ENCODE measurements around the gene SMIM5. TPM values are rescaled to one million over a fixed set of nuclear protein-coding genes. Genes with fewer than 3 reads are reported as not detected.

SMIM5 gene
- total RNA-seq, 1 experiment from 2014 or later = 0.09 TPM

DNA sequence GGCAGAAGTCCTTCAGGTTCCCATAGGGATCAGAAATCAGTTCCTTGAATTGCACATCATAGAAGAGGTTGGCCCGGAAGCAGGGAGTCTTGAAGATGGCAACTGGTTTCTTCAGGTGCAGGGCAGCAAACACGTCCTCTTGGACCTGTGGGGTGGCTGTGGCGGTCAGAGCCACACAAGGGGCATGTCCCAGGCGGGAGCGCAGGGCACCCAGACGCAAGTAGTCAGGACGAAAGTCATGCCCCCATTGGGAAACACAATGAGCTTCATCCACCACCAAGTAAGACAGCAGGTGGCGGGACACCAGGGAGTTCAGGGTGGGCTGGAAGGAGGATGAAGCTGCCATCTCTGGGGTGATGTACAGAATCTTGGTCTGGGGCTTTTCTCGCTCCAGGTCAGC lies 29.3 kb downstream of the SMIM5 start:
- Mint-ChIP-seq H3K27me3 (ENCODE audit: insufficient read depth, unreplicated experiment) (no peaks in the 10 kb centered on the region), H3K4me3 (ENCODE audit: unreplicated experiment) (no peak overlapping the region), H3K4me1 (ENCODE audit: insufficient read depth, unreplicated experiment) (peaks cover 9% of the 10 kb centered on the region), H3K9me3 (ENCODE audit: unreplicated experiment) (no peaks in the 10 kb centered on the region), H3K27ac (ENCODE audit: low read depth, unreplicated experiment) (no peak overlapping the region), H3K36me3 (ENCODE audit: insufficient read depth, unreplicated experiment) (peaks cover 58% of the 10 kb centered on the region)
- intact Hi-C loops (cut with micrococcal nuclease) = no loop called here
- BruUV-seq (replicated peaks) = no TSS peak
- TF ChIP-seq, protein P1, sequence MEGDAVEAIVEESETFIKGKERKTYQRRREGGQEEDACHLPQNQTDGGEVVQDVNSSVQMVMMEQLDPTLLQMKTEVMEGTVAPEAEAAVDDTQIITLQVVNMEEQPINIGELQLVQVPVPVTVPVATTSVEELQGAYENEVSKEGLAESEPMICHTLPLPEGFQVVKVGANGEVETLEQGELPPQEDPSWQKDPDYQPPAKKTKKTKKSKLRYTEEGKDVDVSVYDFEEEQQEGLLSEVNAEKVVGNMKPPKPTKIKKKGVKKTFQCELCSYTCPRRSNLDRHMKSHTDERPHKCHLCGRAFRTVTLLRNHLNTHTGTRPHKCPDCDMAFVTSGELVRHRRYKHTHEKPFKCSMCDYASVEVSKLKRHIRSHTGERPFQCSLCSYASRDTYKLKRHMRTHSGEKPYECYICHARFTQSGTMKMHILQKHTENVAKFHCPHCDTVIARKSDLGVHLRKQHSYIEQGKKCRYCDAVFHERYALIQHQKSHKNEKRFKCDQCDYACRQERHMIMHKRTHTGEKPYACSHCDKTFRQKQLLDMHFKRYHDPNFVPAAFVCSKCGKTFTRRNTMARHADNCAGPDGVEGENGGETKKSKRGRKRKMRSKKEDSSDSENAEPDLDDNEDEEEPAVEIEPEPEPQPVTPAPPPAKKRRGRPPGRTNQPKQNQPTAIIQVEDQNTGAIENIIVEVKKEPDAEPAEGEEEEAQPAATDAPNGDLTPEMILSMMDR (IDR thresholded peaks at IDR 0.05; ENCODE audit: unreplicated experiment) = no peak
- ChIA-PET CTCF (interaction anchor here (0.7 to 1.1 kb wide), 2 partner anchors 29 to 341 kb away, joined by 5 to 10 read pairs; partner anchors contain the start of gene SMIM5), POLR2A (no interaction called here)
- no peak for DNase-seq (ENCODE audit: unreplicated experiment)

DNA sequence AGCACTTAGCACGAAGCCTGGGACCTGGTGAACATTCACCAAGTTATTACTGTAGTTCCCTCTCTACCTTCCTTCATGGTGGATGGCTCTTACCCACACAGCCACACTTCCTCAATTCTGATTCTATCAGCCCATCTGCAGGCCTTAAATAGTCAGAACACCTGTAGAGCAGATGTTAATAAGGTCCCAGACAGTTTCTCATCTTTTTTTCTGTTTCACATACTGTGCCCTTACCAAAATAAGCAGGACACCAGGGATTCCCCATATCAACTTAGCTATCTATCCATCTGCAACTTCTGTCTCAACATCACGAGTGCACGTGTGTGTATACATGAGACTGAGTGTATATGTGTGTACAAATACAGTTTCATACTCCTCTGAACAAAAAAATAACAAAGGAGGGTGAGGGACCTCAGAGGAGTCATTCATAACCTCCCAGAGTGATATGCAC lies 30.9 kb downstream of the SMIM5 start:
- ChIA-PET POLR2A (no interaction called here), CTCF (no interaction called here)

DNA sequence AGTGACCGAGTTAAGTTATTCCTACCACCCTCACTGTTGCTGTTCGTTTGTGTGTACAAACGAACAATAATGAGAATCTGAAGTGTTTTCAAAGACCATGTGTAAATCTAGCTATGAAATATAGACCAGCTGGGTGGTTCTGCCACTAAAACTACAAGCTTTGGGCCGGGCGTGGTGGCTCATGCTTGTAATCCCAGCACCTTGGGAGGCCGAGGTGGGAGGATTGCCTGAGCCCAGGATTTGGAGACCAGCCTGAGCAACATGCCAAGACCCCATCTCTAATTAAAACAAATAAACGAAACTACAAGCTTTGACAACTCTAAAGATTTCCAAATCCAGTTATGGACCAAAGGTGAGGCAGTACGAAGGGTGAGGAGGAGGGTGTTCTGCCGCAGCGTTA lies 32.7 kb downstream of the SMIM5 start:
- H3K27ac Mint-ChIP-seq (ENCODE audit: low read depth, unreplicated experiment) = no peak overlapping the region
- H3K36me3 Mint-ChIP-seq (ENCODE audit: insufficient read depth, unreplicated experiment) = peaks cover 52% of the 10 kb centered on the region
- peaks cover 15% of the 10 kb centered on the region for H3K4me1 Mint-ChIP-seq (ENCODE audit: insufficient read depth, unreplicated experiment)
- no peaks in the 10 kb centered on the region for H3K9me3 Mint-ChIP-seq (ENCODE audit: unreplicated experiment)
- DNase-seq (ENCODE audit: unreplicated experiment) = no peak
- no TSS peak for BruUV-seq (replicated peaks)
- TF ChIP-seq, protein P1 (IDR thresholded peaks at IDR 0.05; ENCODE audit: unreplicated experiment) = no peak
- intact Hi-C loops (cut with micrococcal nuclease) = no loop called here
- ChIA-PET POLR2A (interaction anchor here (1.0 to 4.0 kb wide), 19 partner anchors 9 to 231 kb away, joined by 3 to 48 read pairs (median 11); partner anchors contain the start of genes ITGB4, SMIM5, TRIM65 and TSEN54), CTCF (interaction anchor here (0.6 to 1.0 kb wide), 3 partner anchors 9 to 82 kb away, joined by 3 to 7 read pairs (median 4); no protein-coding TSS in a partner anchor)
- no peak overlapping the region for H3K4me3 Mint-ChIP-seq (ENCODE audit: unreplicated experiment)
- no peaks in the 10 kb centered on the region for H3K27me3 Mint-ChIP-seq (ENCODE audit: insufficient read depth, unreplicated experiment)

More for the DNA sequence above, 30.9 kb downstream of the SMIM5 start:
- Mint-ChIP-seq H3K9me3 (ENCODE audit: unreplicated experiment) (no peaks in the 10 kb centered on the region), H3K27ac (ENCODE audit: low read depth, unreplicated experiment) (no peak overlapping the region), H3K4me3 (ENCODE audit: unreplicated experiment) (no peak overlapping the region), H3K36me3 (ENCODE audit: insufficient read depth, unreplicated experiment) (peaks cover 54% of the 10 kb centered on the region), H3K27me3 (ENCODE audit: insufficient read depth, unreplicated experiment) (no peaks in the 10 kb centered on the region), H3K4me1 (ENCODE audit: insufficient read depth, unreplicated experiment) (peaks cover 15% of the 10 kb centered on the region)
- no peak for DNase-seq (ENCODE audit: unreplicated experiment)
- TF ChIP-seq, protein P1 (IDR thresholded peaks at IDR 0.05; ENCODE audit: unreplicated experiment) = no peak
- no TSS peak for BruUV-seq (replicated peaks)
- intact Hi-C loops (cut with micrococcal nuclease) = no loop called here

DNA sequence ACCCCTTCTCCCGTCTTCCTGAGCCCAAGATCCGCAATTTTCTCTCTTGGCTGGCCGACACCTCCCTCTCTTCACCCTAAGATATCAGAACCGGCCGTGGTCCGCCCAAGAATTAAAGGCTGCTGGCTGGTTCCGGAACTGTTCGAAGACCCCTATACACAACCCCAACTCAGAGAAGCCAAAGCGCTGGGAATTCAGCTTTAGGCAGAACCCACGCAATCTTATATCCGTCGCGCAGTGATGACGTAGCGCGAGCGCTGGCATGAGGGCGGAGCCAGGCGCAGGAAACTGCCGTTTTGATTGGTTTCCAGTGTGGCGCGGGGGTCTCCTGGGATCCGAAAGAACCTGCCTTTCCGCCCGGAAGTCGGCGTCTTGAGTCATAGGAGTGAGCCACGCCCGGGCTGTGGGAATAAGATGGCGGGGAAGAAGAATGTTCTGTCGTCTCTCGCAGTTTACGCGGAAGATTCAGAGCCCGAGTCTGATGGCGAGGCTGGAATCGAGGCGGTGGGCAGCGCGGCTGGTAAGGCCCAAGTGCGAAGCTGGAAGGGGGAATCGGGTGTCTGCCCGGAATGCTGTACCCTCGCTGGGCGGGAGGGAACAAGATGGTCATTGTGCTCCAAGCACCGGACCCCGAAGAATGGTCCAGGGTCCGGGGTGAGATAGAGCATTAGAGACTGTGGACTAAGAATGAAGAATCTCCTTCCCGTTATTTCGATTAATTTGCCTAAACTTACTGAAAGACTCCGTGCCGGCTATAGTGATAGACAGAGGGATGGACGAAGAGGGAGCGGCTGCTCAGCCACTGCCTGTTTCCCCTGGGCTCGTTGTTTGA lies 33.9 kb downstream of the SMIM5 start, which contains the start of the genes RECQL5 and SAP30BP:
Gene RECQL5, minus strand, starts transcription at position 196 of the 832 bp plus-strand sequence. CDS start 597 bp downstream, outside the sequence.
Gene SAP30BP, plus strand, starts transcription at position 380 of the 832 bp plus-strand sequence. Its CDS starts 35 bp downstream, at position 415.
- no peak within 1 kb of the TSS for H3K27ac Mint-ChIP-seq (ENCODE audit: low read depth, unreplicated experiment)
- BruUV-seq (replicated peaks) = TSS peak; percentile 80
- H3K4me1 Mint-ChIP-seq (ENCODE audit: insufficient read depth, unreplicated experiment) = peaks cover 15% of the 10 kb centered on the region
- ChIA-PET CTCF (interaction anchor here (0.6 to 1.7 kb wide), 9 partner anchors 13 to 468 kb away, joined by 3 to 8 read pairs (median 4); no protein-coding TSS in a partner anchor), POLR2A (interaction anchor here (0.5 to 4.0 kb wide), 54 partner anchors 9 to 1458 kb away, joined by 3 to 48 read pairs (median 4); partner anchors contain the start of genes GALK1, ITGB4, MRPL38 and SMIM5)
- no peak within 1 kb of the TSS for H3K4me3 Mint-ChIP-seq (ENCODE audit: unreplicated experiment)
- H3K27me3 Mint-ChIP-seq (ENCODE audit: insufficient read depth, unreplicated experiment) = no peaks in the 10 kb centered on the region
- TF ChIP-seq, protein P1 (IDR thresholded peaks at IDR 0.05; ENCODE audit: unreplicated experiment) = no peak
- intact Hi-C loops (cut with micrococcal nuclease) = no loop called here
- no peaks in the 10 kb centered on the region for H3K9me3 Mint-ChIP-seq (ENCODE audit: unreplicated experiment)
- peak; percentile 99 for DNase-seq (ENCODE audit: unreplicated experiment)
- peaks cover 52% of the 10 kb centered on the region for H3K36me3 Mint-ChIP-seq (ENCODE audit: insufficient read depth, unreplicated experiment)

Data from MCF 10A (cell line).